Spleen (tissue), 11 donors: ENCODE measurements around the gene RNASE12. TPM values are rescaled to one million over a fixed set of nuclear protein-coding genes. Genes with fewer than 3 reads are reported as not detected.
"Not testable (repeated sequence)": the region's sequence is repeated elsewhere in the genome, so short reads cannot be mapped to it uniquely, and the experiment has no call there.

Experiments
- DNase-seq: peaks from one replicate; pipeline ENCODE4 v3.0.0-alpha.2; 2020
- H3K27ac ChIP-seq, 8 donors: fragments of 200-600 bp; sonication (generic) in 7 of 8; 1 replicate in 4 of 8; 2 replicates in 4 of 8; pipeline versions ENCODE4 v1.5.0 to v1.8.0; 2016 to 2021; ENCODE audit warnings: inconsistent platforms in 4 of 8, mild to moderate bottlenecking in 4 of 8, moderate library complexity in 1 of 8
- H3K27me3 ChIP-seq, 7 donors: fragments of 200-600 bp; sonication (generic) in 6 of 7; replicated peaks in 1 of 7; 1 replicate in 4 of 7; 2 replicates in 3 of 7; pipeline versions ENCODE4 v1.5.0 to v1.8.0; 2016 to 2021; ENCODE audit warnings: inconsistent platforms in 3 of 7, mild to moderate bottlenecking in 1 of 7
- H3K36me3 ChIP-seq, 6 donors: fragments of 200-600 bp; sonication (generic) in 5 of 6; 1 replicate in 4 of 6; 2 replicates in 2 of 6; pipeline versions ENCODE4 v1.5.0 to v1.8.0; 2016 to 2021; ENCODE audit warnings: inconsistent platforms in 2 of 6
- H3K4me1 ChIP-seq, 6 donors: fragments of 200-600 bp; sonication (generic) in 5 of 6; 1 replicate in 3 of 6; 2 replicates in 3 of 6; pipeline versions ENCODE4 v1.5.0 to v1.8.0; 2016 to 2021; ENCODE audit warnings: inconsistent platforms in 3 of 6
- H3K4me3 ChIP-seq, 8 donors: fragments of 200-600 bp; sonication (generic) in 7 of 8; 1 replicate in 4 of 8; 2 replicates in 4 of 8; pipeline versions ENCODE4 v1.5.0 to v1.8.0; 2016 to 2021; ENCODE audit warnings: inconsistent platforms in 4 of 8, mild to moderate bottlenecking in 4 of 8, moderate library complexity in 2 of 8
- H3K9me3 ChIP-seq, 8 donors: fragments of 200-600 bp; sonication (generic) in 7 of 8; 1 replicate in 4 of 8; 2 replicates in 4 of 8; pipeline versions ENCODE4 v1.5.0 to v1.8.0; 2016 to 2021; ENCODE audit warnings: inconsistent platforms in 4 of 8
- POLR2A ChIP-seq, 3 donors: fragments of 450-650 bp; IDR thresholded peaks; one replicate each; pipeline ENCODE4 v1.5.1; 2017; ENCODE audit warnings: antibody characterized with exemption in 3 of 3, mild to moderate bottlenecking in 1 of 3
- POLR2AphosphoS5 ChIP-seq, 3 donors: sonication (generic); formaldehyde crosslinking; IDR thresholded peaks; one replicate each; pipeline ENCODE4 v1.5.1; 2017; ENCODE audit warnings: antibody characterized with exemption in 3 of 3
- WGBS, 5 donors: extraction: QIAGEN DNeasy Blood & Tissue Kit in 3 of 5; methylation state at CpG; one replicate each; pipeline versions ENCODE4 v1.1.5 to v1.1.7; 2013 to 2018; 5-methylcytosine and 5-hydroxymethylcytosine counted together
- intact Hi-C: fragments of 100-400 bp; cut with DNase I; formaldehyde crosslinking; loops from one replicate; pipeline ENCODE4 v1.15.0; 2023; ENCODE audit warnings: low total_unique reads
- polyA plus RNA-seq, 3 donors: library from polyadenylated mRNA; stranded (reverse); fragments of 200-250 nt; gene quantifications; one replicate each; pipeline ENCODE4 v1.2.1, GENCODE V29; 2013
- total RNA-seq, 7 donors: library from RNA; depleted of rRNA in 3 of 7; stranded (reverse); fragments of >200 nt in 3 of 7; fragmentation: NEBNext Ultra II Directional in 4 of 7; extraction: Animal tissue kit (Norgen Biotek cat#: 25700) in 4 of 7; gene quantifications; one replicate each; pipeline versions ENCODE4 v1.1.0 to v1.2.1, GENCODE V29; 2016 to 2021
- TF ChIP-seq, protein P1 (sequence below), 11 experiments: fragments of 200-600 bp in 7 of 11; fragments of 450-650 bp in 4 of 11; sonication (generic) in 4 of 11; IDR thresholded peaks in 8 of 11; conservative IDR thresholded peaks in 3 of 11; 1 replicate in 7 of 11; 2 replicates in 4 of 11; pipeline versions ENCODE4 v1.4.0 to v1.8.0; 2016 to 2021; ENCODE audit warnings: antibody characterized with exemption in 11 of 11, inconsistent platforms in 4 of 11, mild to moderate bottlenecking in 1 of 11
- donor health status: healthy with polysubstance abuse.
- donor health status: DM: no; HTN: no; CAD: no; lungs with moderate emphysema.
- donor health status: DM: no; HTN: no; CAD: no.
- donor health status: Bipolar disorder and iron deficiency.
- donor health status: healthy.
- donor health status: DM: no; HTN: no; CAD: no.
- donor health status: DM: yes; HTN: yes; CAD: no.

Gene RNASE12
- total and polyA plus RNA-seq, 10 donors: not detected

DNA sequence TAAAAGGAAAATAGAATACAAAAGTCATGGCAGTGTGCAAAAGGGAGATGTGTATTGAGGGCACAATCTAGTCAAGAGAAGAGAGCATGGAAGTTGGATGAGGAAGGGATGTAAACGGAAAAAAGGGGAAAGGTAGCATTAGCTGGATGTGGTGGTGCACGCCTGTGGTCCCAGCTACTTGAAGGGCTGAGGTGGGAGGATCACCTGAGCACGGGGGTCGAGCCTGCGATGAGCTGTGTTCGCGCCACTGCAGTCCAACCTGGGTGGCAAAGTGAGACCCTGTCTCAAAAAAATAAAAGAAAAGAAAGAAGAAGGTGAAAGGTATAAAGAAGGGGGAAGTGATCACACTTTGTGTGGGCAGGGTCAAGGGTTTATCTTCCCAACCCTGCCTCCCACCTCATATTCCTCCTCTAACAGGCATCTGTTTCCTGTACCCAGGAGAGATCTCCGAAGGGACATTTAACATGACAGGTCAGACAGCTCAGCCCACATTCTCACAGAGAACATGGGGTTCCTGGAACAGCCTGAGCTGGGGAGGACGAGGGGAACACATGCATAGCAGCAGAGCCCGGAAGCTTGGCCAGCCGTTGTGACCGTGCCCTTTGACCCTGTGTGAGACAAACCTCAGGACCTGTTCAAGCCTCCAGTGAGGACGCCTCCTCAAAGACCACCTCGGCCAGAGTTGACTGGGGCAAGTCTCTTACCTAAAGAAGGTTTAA lies 12.2 kb downstream of the RNASE12 start:
- Histone ChIP-seq H3K9me3 (no peaks in the 10 kb centered on the region), H3K4me1 (no peaks in the 10 kb centered on the region), H3K27me3 (no peaks in the 10 kb centered on the region), H3K36me3 (no peaks in the 10 kb centered on the region), H3K27ac (no peak overlapping the region), H3K4me3 (no peak overlapping the region)
- WGBS, 5 donors: 66 to 73% (median 68%) methylated on average over 11 to 14 of the region's 14 CpGs
- intact Hi-C loops: no loop called here
- TF ChIP-seq POLR2A (IDR thresholded peaks at IDR 0.05) (no peak), POLR2AphosphoS5 (IDR thresholded peaks at IDR 0.05) (no peak)
- TF ChIP-seq, protein P1, sequence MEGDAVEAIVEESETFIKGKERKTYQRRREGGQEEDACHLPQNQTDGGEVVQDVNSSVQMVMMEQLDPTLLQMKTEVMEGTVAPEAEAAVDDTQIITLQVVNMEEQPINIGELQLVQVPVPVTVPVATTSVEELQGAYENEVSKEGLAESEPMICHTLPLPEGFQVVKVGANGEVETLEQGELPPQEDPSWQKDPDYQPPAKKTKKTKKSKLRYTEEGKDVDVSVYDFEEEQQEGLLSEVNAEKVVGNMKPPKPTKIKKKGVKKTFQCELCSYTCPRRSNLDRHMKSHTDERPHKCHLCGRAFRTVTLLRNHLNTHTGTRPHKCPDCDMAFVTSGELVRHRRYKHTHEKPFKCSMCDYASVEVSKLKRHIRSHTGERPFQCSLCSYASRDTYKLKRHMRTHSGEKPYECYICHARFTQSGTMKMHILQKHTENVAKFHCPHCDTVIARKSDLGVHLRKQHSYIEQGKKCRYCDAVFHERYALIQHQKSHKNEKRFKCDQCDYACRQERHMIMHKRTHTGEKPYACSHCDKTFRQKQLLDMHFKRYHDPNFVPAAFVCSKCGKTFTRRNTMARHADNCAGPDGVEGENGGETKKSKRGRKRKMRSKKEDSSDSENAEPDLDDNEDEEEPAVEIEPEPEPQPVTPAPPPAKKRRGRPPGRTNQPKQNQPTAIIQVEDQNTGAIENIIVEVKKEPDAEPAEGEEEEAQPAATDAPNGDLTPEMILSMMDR (IDR thresholded peaks at IDR 0.05 in 8 of 11, conservative IDR thresholded peaks at IDR 0.05 in 3 of 11): no peak
- DNase-seq: no peak

DNA sequence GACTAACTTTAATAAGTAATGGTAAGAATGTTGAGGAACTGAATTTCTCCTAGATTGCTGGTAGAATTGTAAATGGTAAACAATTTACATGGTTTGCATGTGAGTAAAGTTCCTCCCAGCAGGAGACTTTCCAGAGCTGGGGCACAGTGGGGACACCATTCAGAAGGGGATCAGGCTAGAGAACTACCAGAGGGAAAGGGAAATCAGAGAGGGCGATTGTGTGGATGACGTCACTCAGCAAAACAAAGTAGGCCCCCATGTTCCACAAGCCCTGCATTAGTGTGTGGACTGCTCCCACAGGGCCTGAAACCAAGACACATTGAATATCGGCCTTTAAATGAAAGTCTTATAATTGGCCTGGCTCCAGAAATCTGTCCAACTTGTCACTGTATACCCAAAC lies 12.9 kb downstream of the RNASE12 start:
- Histone ChIP-seq H3K27ac (no peak overlapping the region), H3K36me3 (no peaks in the 10 kb centered on the region), H3K4me3 (no peak overlapping the region), H3K27me3 (no peaks in the 10 kb centered on the region), H3K4me1 (no peaks in the 10 kb centered on the region), H3K9me3 (no peaks in the 10 kb centered on the region)
- DNase-seq: no peak
- no peak for TF ChIP-seq POLR2AphosphoS5 (IDR thresholded peaks at IDR 0.05)
- TF ChIP-seq POLR2A (IDR thresholded peaks at IDR 0.05): no peak
- TF ChIP-seq, protein P1 (IDR thresholded peaks at IDR 0.05 in 8 of 11, conservative IDR thresholded peaks at IDR 0.05 in 3 of 11): no peak
- intact Hi-C loops: no loop called here
- 50 to 89% (median 75%) methylated on average over 3 of the region's 3 CpGs for WGBS, 5 donors

DNA sequence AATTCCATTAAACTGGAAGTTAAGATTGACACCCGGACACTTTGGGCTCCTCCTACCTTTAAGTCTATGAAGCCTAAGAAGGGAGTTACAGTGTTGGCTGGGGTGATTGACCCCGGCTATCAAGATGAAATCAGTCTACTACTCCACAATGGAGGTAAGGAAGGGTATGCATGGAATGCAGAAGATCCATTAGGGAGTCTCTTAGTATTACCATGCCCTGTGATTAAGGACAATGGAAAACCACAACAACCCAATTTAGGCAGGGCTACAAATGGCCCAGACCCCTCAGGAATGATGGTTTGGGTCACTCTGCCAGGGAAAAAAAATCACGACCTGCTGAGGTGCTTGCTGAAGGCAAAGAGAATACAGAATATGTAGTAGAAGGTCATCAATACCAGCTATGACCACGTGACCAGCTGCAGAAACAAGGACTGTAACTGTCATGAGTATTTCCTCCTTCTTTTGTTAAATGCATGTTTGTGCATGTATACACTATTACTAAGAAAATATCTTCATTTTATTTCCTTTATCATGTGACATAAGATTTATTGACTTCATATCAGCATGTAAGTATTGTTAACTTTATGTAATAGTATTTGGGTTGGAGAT lies 18.7 kb downstream of the RNASE12 start:
- H3K4me1 ChIP-seq, H3K36me3 ChIP-seq, H3K4me3 ChIP-seq, DNase-seq, H3K27ac ChIP-seq, H3K27me3 ChIP-seq, intact Hi-C loops: not testable (repeated sequence)
- peaks cover 3 to 26% (median 20%) of the 10 kb centered on the region in 8 donors for H3K9me3 ChIP-seq
- WGBS, 5 donors: 77 to 83% (median 81%) methylated on average over 4 of the region's 4 CpGs

DNA sequence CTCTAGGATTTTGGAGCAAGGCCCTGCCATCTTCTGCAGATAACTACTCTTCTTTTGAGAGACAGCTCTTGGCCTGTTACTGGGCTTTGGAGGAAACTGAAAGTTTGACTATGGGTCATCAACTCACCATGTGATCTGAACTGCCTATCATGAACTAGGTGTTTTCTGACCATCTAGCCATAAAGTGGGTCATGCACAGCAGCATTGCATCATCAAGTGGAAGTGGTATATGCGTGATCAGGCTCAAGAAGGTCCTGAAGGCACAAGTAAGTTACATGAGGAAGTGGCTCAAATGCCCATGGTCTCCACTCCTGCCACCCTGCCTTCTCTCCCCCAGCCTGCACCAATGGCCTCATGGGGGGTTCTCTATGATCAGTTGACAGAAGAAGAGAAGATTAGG lies 20.5 kb downstream of the RNASE12 start:
- H3K36me3 ChIP-seq, H3K27me3 ChIP-seq, intact Hi-C loops, H3K4me3 ChIP-seq, DNase-seq, H3K4me1 ChIP-seq, H3K27ac ChIP-seq: not testable (repeated sequence)
- H3K9me3 ChIP-seq: peaks cover 3 to 27% (median 20%) of the 10 kb centered on the region in 8 donors
- WGBS, 5 donors: 42 to 69% (median 50%) methylated on average over 1 of the region's 1 CpG

DNA sequence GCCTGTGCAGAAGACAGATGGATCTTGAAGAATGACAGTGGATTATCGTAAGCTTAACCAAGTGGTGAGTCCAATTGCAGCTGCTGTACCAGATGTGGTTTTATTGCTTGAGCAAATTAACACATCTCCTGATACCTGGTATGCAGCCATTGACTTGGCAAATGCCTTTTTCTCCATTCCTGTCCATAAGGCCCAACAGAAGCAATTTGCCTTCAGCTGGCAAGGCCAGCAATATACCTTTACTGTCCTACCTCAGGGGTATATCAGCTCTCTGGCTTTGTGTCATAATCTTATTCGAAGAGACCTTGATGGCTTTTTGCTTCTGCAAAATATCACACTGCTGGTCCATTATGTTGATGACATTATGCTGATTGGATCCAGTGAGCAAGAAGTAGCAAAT lies 21.3 kb downstream of the RNASE12 start:
- H3K27ac ChIP-seq, intact Hi-C loops, H3K36me3 ChIP-seq, DNase-seq, H3K4me1 ChIP-seq, H3K27me3 ChIP-seq, H3K4me3 ChIP-seq: not testable (repeated sequence)
- 91 to 100% (median 98%) methylated on average over 2 of the region's 2 CpGs for WGBS, 5 donors
- H3K9me3 ChIP-seq: peaks cover 3 to 27% (median 20%) of the 10 kb centered on the region in 8 donors
